ENCODE results near the gene CDAN1. TPM values are rescaled to one million over a fixed set of nuclear protein-coding genes. Genes with fewer than 3 reads are reported as not detected.
"Not testable (repeated sequence)": the region's sequence is repeated elsewhere in the genome, so short reads cannot be mapped to it uniquely, and the experiment has no call there.

CDAN1 gene
- total RNA-seq, 2 donors from 2014 or later = 22.3 to 26.9 TPM

DNA sequence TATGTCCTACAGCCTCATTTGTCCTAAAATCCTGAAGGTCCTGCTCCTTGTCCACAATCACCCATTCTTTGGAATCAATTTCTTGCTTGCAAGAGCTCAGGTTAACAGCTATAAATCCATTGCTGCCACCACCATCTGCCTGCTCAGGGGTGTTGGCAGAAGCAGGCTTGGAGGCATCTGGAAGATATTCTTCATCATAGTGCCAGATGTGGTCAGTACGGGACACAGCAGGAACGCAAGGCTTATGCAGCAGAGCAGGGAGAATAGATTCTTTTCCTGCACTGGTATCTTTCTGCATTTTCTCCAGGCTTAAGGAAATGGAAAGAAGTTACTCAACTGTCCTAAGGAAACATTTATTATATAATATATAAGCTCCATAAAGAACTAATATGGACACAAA lies 38.5 kb upstream of the CDAN1 start:
- no peak overlapping the region for H3K4me3 ChIP-seq
- no peak for DNase-seq (ENCODE audit: low spot score)
- H3K36me3 ChIP-seq = no peaks in the 10 kb centered on the region
- no peak overlapping the region for H3K27ac ChIP-seq
- WGBS = 85% methylated on average over 2 of the region's 2 CpGs
- intact Hi-C loops (cut with DNase I) = no loop called here
- H3K9me3 ChIP-seq = no peaks in the 10 kb centered on the region
- TF ChIP-seq, protein P1, sequence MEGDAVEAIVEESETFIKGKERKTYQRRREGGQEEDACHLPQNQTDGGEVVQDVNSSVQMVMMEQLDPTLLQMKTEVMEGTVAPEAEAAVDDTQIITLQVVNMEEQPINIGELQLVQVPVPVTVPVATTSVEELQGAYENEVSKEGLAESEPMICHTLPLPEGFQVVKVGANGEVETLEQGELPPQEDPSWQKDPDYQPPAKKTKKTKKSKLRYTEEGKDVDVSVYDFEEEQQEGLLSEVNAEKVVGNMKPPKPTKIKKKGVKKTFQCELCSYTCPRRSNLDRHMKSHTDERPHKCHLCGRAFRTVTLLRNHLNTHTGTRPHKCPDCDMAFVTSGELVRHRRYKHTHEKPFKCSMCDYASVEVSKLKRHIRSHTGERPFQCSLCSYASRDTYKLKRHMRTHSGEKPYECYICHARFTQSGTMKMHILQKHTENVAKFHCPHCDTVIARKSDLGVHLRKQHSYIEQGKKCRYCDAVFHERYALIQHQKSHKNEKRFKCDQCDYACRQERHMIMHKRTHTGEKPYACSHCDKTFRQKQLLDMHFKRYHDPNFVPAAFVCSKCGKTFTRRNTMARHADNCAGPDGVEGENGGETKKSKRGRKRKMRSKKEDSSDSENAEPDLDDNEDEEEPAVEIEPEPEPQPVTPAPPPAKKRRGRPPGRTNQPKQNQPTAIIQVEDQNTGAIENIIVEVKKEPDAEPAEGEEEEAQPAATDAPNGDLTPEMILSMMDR (IDR thresholded peaks at IDR 0.05) = no peak
- no peak for TF ChIP-seq POLR2AphosphoS5 (IDR thresholded peaks at IDR 0.05)
- no peak for TF ChIP-seq POLR2A (IDR thresholded peaks at IDR 0.05)
- no peaks in the 10 kb centered on the region for H3K27me3 ChIP-seq (replicated peaks; ENCODE audit: insufficient read depth)
- no peaks in the 10 kb centered on the region for H3K4me1 ChIP-seq (replicated peaks)

- intact Hi-C loops (cut with DNase I) = no loop called here
Measured at GRCh38 chr15:42772901-42773300, 36.0 kb upstream of the CDAN1 start.

GRCh38 chr15:42772144-42772543 lies 35.2 kb upstream of the CDAN1 start:
- whole genome bisulfite sequencing = 37% methylated on average over 2 of the region's 2 CpGs
- intact Hi-C loops (cut with DNase I) = no loop called here

More at GRCh38 chr15:42772901-42773300, 36.0 kb upstream of the CDAN1 start:
- WGBS = 97% methylated on average over 2 of the region's 2 CpGs
- Histone ChIP-seq H3K4me1 (replicated peaks) (no peaks in the 10 kb centered on the region), H3K4me3 (no peak overlapping the region), H3K27me3 (replicated peaks; ENCODE audit: insufficient read depth) (no peaks in the 10 kb centered on the region), H3K9me3 (no peaks in the 10 kb centered on the region), H3K27ac (no peak overlapping the region), H3K36me3 (no peaks in the 10 kb centered on the region)
- DNase-seq (ENCODE audit: low spot score) = no peak
- TF ChIP-seq POLR2A (IDR thresholded peaks at IDR 0.05) = no peak
- no peak for TF ChIP-seq POLR2AphosphoS5 (IDR thresholded peaks at IDR 0.05)
- TF ChIP-seq, protein P1 (IDR thresholded peaks at IDR 0.05) = no peak

DNA sequence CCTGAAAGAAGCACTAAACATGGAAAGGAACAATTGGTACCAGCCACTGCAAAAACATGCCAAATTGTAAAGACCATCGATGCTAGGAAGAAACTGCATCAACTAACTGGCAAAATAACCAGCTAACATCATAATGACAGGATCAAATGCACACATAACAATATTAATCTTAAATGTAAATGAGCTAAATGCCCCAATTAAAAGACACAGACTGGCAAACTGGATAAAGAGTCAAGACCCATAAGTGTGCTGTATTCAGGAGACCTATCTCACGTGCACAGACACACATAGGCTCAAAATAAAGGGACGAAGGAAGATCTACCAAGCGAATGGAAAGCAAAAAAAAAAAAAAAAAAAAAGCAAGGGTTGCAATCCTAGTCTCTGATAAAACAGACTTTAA lies 29.2 kb upstream of the CDAN1 start:
- DNase-seq (ENCODE audit: low spot score); H3K27me3 ChIP-seq (replicated peaks; ENCODE audit: insufficient read depth); H3K4me3 ChIP-seq; H3K36me3 ChIP-seq; H3K27ac ChIP-seq; intact Hi-C loops (cut with DNase I); H3K4me1 ChIP-seq (replicated peaks); H3K9me3 ChIP-seq: not testable (repeated sequence)
- WGBS = 94% methylated on average over 4 of the region's 4 CpGs

More at GRCh38 chr15:42772144-42772543, 35.2 kb upstream of the CDAN1 start:
- Histone ChIP-seq H3K27ac (no peak overlapping the region), H3K36me3 (no peaks in the 10 kb centered on the region), H3K4me1 (replicated peaks) (no peaks in the 10 kb centered on the region), H3K27me3 (replicated peaks; ENCODE audit: insufficient read depth) (no peaks in the 10 kb centered on the region), H3K4me3 (no peak overlapping the region), H3K9me3 (no peaks in the 10 kb centered on the region)
- no peak for TF ChIP-seq POLR2A (IDR thresholded peaks at IDR 0.05)
- no peak for TF ChIP-seq POLR2AphosphoS5 (IDR thresholded peaks at IDR 0.05)
- TF ChIP-seq, protein P1 (IDR thresholded peaks at IDR 0.05) = no peak
- no peak for DNase-seq (ENCODE audit: low spot score)

GRCh38 chr15:42764154-42764731 lies 27.3 kb upstream of the CDAN1 start:
- H3K4me1 ChIP-seq (replicated peaks); intact Hi-C loops (cut with DNase I); DNase-seq (ENCODE audit: low spot score); H3K4me3 ChIP-seq; H3K27me3 ChIP-seq (replicated peaks; ENCODE audit: insufficient read depth); H3K9me3 ChIP-seq; H3K36me3 ChIP-seq: not testable (repeated sequence)
- WGBS = 69% methylated on average over 16 of the region's 16 CpGs
- peak overlapping the region in 1 of 2 donors; percentile 52 for H3K27ac ChIP-seq

GRCh38 chr15:42761813-42762212 lies 24.9 kb upstream of the CDAN1 start:
- DNase-seq (ENCODE audit: low spot score); H3K4me3 ChIP-seq; intact Hi-C loops (cut with DNase I); H3K4me1 ChIP-seq (replicated peaks); H3K27ac ChIP-seq; H3K9me3 ChIP-seq; H3K27me3 ChIP-seq (replicated peaks; ENCODE audit: insufficient read depth); H3K36me3 ChIP-seq: not testable (repeated sequence)
- 89% methylated on average over 2 of the region's 2 CpGs for WGBS

Data from prostate gland (tissue), 2 donors.